GM19468 (cell line): Measurements from ENCODE around the gene FASLG.
"Not testable (repeated sequence)": the region's sequence is repeated elsewhere in the genome, so short reads cannot be mapped to it uniquely, and the experiment has no call there.

Experiments used
- ATAC-seq: cut with Tn5 transposase; IDR thresholded peaks from one replicate; pipeline ENCODE4 v1.9.1; 2021; ENCODE audit warnings: mild to moderate bottlenecking, moderate library complexity, moderate number of reproducible peaks; ENCODE audit not compliant: unreplicated experiment; ENCODE audit errors: extremely low read depth

The FASLG gene

DNA sequence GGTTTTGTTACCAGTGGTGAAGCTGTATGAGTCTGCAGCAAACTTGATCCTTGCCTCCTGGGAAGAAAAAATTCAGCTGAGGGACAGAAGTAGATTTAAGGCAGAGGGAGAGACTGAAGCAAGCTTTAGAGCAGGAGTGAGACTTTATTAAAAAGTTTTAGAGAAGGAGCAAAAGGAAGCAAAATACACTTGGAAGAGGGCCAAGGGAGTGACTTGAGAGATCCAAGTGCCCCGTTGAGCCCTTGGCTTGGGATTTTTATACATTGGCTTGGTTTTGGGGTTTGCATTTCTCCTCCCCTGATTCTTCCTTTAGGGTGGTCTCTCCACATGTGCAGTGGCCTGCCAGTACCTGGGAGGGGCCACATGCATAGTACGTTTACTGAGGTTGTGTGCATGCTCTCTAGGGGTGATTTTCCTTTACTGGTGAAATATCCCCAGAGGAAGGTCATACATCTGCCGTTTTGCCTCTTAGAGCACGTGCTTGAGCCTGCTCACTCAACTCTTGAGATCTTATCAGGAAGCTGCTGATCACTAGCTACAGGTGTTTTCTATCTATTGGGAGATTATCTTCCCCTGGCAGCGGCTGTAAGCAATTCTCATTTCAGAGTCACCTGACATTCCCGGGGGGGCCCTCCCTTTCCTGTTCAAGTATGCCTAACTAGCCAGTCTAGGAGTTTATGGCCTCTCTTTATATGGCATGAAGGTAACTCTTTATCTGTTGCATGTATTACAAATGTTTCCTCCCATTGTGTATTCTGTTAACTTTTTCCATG is 20.3 kb downstream of the FASLG start:
- ATAC-seq: no peak

DNA sequence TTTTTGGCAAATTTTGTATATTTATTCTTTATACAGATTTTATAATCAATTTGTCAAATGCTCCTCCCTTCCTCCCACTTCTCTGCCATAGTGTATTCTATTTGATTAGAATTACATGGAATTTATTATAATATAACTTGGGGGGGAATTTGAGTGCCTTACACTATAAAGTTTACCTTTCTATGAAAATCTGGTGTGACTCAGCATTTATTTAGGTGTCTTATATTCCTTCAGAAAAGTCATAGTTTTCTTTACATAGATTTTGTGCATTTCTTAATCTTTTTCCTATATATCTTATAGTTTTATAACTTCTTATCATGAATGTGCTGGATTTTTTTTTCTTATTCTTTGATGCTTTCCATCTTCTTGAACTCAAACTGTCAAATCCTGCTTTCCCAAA is 21.3 kb downstream of the FASLG start:
- ATAC-seq: no peak

DNA sequence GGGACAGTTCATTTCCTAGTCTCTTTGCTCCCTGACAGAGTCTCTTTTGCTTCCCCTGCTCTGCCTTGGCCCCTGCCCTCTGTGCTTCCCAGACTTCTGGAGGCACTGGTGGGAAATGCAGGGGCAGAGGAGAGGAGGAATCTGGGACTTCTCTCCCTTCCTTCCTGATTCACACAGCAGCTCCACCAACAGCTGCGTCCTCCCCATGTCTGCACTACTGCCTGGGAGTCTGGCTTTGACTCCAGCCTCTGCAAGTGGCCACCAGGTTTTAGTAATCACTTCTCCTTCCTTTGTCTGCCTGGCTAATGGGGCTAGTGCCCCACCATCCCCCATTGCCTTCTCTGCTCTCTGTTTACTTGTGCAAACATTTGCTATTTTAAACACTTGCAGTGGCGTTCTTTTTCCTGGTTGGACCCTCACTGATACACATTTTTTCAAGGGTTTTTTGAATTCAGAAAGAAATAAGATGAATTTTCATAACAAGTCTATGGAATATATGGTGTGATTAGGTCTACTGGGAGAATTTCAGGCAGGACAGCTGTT is 21.9 kb downstream of the FASLG start:
- no peak for ATAC-seq

DNA sequence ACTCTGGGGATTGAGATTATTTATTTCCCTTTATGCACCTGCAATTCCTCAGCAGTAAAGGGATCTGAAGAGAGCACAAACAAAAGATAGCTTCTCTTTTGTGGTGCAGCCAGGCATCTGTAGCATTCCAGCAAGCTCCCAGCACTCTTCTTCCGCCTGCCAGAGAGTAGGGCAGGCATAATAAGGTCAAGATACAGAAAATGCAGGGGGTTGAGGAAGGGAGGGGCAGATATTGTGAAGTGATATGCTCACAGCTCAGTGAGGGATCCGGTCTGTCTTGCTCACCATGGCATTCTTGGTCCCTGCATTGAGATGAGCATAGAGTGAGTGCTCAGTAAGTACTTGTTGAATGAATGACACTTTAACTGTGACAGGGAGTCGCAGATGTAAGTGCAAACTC is 23.9 kb downstream of the FASLG start:
- ATAC-seq: no peak

DNA sequence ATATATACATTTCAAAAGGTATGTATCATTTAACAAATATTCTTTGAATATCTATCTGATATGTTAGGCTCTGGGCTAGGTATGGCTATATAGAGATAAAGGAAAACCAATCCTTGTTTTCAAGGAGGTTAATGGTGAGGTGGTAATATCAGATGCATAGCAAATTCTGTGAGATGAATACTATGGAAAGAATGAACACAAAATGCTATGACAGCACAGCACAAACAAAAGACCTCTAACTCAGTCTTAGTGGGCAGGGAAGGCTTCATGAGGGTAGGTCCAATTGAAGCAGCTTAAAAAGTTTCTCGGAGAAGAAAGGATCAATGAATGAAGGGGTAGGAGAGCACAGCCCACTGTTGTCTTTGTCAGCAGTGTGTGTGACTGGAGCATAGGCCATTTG is 27.2 kb downstream of the FASLG start:
- ATAC-seq: no peak

DNA sequence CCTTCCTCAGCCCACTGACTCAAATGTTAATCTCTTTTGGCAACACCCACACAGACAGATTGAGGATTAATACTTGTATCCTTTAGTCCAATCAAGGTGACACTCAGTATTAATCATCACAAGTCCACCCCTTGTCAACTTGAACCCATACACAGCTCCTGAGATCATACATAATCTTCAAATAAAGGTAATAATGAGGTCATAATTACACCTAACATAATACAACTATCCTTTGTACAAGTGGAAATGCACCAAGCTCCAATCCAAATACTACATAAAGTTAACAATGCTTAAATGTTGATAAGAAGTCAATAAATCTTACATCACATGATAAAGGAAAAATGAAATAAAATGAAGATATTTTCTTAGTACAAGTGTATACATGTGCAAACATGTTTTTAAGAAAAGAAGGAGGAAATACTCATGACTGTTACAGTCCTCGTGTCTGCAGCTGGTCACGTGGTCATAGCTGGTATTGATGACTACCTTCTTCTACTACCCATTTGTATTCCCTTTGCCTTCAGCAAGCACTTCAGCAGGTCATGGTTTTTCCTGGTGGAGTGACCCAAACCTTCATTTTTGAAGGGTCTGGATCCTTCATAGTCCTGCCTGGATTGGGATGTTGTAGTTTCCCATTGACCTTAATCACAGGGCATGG is 29.7 kb downstream of the FASLG start:
- ATAC-seq: not testable (repeated sequence)

DNA sequence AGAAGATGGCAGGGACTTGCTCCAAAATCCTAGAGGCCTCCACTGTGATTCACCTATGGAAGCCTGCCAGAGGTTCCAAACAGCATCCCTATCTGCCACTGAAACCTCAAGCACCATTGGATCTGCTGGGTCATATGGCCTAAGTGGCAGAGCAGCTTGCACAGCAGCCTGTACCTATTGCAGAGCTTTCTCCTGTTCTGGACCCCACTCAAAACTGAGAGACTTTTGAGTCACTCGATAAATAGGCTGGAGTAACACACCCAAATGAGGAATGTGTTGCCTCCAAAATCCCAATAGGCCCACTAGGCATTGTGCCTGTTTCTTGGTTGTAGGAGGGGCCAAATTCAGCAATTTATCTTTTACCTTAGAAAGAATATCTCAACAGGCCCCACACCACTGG is 32.0 kb downstream of the FASLG start:
- ATAC-seq: not testable (repeated sequence)

DNA sequence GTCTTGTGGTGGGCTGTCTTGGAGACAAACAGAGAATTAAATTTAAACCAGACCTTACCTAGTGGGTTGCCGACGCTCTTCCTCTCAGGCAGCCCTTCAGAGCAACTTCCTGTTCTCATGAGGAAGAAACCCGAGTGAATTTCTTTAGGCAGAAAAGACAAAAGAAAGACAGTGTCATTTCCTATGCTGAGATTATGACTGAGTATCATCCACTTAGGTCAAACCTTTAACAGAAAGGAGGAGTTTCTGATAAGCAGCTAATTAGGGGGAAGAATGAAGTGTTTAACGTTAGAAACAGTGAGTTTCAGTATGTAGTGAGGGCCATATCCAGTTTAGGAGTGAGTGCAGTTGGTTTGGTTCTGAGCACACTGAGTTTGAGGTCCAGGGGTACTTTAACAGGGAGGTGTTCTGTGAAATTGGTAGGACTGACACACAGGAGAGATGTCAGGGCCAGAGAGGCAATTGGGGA is 38.7 kb downstream of the FASLG start:
- no peak for ATAC-seq

DNA sequence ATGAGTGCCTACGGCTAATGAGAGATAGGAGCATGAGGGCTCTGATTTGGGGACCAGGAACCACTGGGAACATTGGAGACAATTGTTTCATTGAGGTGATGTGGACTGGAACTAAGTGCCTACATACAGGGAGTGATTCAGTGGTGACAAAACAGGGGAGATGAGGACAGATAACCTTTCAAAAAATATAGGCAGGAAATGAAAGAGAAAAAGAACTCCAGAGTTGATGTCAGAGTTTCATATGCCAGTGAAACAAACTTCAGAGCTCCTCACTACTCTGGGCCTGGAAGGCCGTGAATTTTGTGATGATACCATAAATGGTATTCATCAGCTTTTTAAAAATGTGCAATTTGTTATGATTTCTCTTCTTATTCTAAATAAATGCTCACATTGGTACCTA is 39.3 kb downstream of the FASLG start:
- ATAC-seq: no peak

DNA sequence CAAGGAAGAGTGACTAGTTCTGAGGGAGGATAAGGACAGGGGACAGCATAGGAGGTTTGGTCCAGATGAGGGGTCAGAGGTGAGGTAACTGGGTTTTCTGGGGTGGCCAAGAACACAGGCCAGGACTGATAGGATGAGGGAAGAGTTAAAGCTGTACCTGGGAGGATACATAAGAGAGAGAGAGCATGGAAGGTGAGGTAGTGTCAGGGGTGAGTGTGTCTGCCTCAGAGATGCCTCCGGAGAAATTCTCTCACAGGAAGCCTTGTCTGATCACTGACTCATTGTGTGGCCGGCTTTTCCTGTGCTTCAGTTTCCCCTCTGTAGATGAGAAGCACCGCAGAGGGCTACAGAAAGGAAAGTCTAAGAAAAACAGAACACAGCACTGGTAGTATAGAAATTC is 40.2 kb downstream of the FASLG start:
- no peak for ATAC-seq

DNA sequence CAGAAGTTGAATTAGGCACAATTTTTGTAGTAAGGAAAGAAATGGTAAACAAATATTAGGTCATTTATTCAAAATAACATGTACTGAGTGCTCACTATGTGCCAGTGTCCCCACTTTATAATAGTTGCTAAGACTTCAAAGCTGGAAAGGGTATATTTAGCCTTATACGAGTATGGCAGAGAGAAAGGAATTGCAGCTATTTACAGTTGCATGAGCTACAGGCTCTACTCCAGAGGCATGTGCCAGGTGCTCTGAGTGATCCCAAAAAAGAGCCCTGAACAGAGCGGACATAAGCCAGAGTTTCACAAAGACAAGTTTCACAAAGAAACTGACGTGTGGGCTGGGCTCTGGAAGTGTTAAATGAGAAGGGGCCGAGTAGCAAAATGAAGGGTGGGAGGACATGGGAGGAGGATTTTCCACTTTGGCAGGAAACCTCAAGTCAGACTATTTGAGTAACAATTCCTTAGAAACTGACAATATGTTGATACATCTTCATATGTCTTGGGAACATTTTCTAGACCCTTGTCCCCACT is 40.9 kb downstream of the FASLG start:
- no peak for ATAC-seq

DNA sequence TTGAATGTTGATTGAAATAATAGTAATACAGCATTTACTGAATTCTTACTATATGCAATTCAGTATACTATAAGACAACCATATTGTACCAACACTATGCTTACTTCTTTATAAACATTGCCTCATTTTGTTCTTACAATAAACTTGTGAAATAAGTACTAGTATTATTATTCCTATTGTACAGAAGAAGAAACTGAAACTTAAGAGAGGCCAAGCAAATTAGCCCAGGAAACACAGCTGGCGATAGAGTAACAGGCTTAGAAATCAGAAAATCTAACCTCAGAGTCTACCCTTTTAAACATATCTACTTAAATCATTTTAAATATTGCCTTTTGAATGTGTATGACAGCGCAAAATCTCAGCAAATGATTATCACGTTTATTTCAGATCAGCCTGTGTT is 41.7 kb downstream of the FASLG start:
- no peak for ATAC-seq

DNA sequence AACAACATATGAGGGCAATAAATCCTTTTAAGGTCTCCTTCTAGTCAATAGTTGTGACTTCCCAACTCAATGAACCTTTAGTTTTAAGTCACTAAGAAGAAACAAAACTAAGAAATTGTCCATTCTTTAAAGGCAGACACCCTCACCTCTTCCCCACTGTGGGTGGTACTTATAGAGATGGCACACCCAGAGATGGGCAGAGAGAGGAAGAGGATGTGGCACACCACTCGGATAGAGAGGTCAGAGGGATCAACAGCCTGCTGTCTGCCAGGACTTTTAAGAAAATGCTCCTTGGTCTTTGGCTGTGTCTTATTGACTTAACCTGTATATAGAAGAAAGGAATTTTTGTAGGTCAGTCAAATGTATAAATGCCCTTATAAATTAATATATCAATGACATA is 45.1 kb downstream of the FASLG start:
- no peak for ATAC-seq

DNA sequence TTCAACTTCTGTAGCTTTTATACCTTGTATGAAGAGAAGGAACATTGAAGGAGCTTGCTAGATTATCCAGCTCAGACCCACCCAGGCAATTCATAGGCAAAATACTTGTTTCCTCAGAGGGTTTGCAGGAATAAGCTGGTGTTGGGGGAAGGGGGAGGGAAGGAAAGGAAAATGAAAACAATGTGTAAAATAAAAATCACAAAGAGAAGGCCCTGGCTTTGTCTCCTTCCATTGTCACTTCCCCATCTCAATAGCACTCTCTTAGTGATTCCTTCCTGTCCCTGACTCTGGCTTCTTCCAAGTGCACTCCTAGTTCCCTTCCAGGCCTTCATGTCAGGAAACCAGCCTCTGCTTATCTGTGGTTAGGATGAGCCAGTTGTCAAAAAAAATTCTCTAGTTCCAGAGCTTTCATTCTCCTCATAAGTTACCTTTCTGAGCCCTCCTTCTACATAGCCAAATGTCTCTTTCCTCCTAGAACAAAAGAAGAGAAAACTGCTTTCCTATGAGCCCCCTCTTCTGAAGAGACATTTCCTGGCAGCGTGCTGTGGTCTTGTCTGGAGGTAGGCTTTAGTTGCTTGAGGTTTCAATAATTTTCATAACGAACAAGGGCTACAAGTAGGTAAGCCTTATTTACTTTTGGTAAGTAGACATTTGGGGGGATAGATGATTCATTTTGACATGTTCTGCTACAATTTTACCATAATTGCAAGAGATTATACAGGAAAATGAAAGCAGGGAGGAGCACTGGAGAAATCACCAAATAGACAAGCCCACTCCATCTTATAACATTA is 45.7 kb downstream of the FASLG start:
- ATAC-seq: no peak

DNA sequence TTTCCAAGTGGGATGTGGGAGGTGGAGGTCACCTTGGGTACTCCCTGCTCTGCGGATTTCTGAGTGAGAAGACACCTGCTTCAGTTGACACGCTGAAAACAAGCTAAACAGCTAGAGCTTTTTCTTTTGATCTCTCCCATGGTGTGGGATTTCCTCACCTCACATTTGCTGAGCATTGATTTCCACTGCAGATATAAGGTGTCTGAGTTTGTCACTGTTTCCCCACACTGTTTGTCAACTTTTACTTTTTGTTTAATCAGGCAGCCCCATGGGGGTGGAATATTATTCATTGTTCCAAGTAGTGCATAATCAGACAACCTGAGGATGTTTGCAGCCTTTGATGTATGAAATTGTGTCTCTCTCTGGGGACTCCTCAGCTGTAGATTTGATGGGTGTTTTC is 49.5 kb downstream of the FASLG start:
- ATAC-seq: no peak

DNA sequence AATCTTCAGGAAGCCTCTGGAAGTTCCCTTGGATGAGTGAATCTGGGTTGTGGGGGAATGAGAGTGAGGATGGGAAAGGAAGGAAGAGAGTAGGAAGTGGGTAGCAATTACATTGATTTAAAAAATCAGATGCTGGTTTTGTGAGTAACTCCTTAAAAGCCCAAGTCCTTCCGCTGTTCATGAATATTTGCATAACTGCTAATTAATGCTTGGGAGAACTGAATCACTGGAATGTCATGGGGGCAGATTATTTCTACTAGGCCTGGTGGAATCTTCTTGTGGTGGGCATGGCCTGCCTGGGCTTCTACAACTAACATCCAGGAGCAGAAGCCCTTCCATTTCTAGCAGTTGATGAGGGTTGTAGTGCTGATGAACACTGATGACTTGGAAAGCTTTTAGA is 52.7 kb downstream of the FASLG start:
- no peak for ATAC-seq

DNA sequence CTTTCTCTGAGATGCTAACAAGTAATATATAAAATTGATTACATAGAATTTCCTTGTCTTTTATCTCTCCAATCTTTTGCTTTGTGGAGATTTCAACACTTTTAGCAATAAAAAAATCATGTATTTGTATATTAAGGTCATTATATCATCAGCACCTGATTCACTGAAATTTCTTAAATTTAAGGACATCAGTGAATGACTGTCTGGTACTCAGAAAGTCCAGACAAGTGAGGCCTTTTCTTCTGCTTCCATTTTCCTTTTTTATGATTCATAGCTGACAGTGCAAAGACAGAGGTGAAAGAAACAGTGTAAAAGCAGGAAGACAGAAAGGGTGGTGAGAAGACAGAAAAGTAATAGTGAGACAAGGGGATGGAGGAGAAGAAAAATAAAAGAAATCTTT is 54.6 kb downstream of the FASLG start:
- no peak for ATAC-seq
